Measurements from ENCODE around the gene KCNH6.

KCNH6 gene

DNA sequence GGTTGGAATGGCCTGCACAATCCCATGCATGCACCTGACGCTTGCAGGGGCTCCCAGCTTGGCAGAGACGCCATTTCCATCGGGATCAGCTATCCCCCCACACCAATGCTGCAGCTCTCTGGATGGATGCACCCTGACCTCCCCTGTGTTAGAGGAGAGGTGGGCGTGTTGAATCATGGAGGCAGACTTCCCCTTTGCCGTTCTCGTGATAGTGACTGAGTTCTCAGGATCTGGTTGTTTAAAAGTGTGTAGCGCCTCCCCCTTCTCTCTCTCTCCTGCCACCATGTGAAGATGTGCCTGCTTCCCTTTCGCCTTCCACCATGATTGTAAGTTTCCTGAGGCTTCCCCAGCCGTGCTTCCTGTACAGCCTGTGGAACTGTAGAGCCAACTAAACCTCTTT is 17.8 kb upstream of the KCNH6 start:
- Histone ChIP-seq H3K27ac (no peak overlapping the region), H3K27me3 (no peaks in the 10 kb centered on the region), H3K4me3 (no peak overlapping the region), H4K20me1 (no peaks in the 10 kb centered on the region), H3K9ac (no peak overlapping the region), H3K36me3 (no peaks in the 10 kb centered on the region), H3K9me3 (peaks cover 7% of the 10 kb centered on the region), H3K4me2 (no peak overlapping the region), H3K4me1 (peaks cover 6% of the 10 kb centered on the region)
- no peak for TF ChIP-seq Cebpa-rat (IDR thresholded peaks at IDR 0.05)

DNA sequence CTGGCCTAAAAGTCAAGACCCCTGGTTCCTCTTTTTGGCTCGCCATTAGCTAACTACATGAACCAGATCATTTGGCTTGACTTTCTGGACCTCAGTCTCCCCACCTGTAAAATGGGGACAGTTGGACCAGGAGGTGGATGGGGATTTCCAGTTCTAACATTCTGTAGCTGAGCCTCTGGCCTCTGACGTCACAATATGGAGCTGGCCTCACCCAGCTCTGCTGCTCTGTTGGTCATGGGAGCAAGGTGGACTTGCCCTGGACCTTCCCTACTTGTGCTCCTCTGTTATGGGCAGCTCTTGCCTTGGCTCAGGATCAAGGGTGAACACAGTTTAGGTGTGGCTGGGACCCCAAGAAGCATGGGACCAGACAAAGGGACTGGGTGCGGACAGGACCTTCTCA is 16.5 kb upstream of the KCNH6 start:
- no peak overlapping the region for H3K4me2 ChIP-seq
- TF ChIP-seq Cebpa-rat (IDR thresholded peaks at IDR 0.05), result no peak
- peaks cover 6% of the 10 kb centered on the region for H3K4me1 ChIP-seq
- H3K9me3 ChIP-seq, result peaks cover 7% of the 10 kb centered on the region
- H3K36me3 ChIP-seq, result no peaks in the 10 kb centered on the region
- H4K20me1 ChIP-seq, result no peaks in the 10 kb centered on the region
- H3K27ac ChIP-seq, result no peak overlapping the region
- H3K9ac ChIP-seq, result no peak overlapping the region
- no peak overlapping the region for H3K4me3 ChIP-seq
- no peaks in the 10 kb centered on the region for H3K27me3 ChIP-seq

DNA sequence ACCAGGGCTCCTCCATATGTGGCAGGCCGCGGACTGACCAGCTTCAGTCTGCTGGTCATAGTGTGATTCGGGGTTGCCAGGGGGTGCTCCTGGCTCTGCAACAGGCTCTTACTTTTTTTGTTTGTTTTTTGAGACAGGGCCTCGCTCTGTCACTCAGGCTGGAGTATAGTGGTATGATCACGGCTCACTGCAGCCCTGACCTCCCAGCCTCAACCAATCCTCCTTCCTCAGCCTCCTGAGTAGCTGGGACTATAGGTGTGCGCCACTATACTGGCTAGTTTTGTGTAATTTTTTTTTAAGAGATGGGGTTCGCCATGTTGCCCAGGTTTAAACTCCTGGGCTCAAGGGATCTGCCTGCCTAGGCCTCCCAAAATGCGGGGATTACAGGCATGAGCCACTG is 11.8 kb upstream of the KCNH6 start:
- no peak overlapping the region for H3K4me2 ChIP-seq
- H3K9ac ChIP-seq, result no peak overlapping the region
- no peaks in the 10 kb centered on the region for H3K27me3 ChIP-seq
- no peaks in the 10 kb centered on the region for H3K4me1 ChIP-seq
- H3K4me3 ChIP-seq, result no peak overlapping the region
- H3K36me3 ChIP-seq, result no peaks in the 10 kb centered on the region
- no peak overlapping the region for H3K27ac ChIP-seq
- H3K9me3 ChIP-seq, result no peaks in the 10 kb centered on the region
- TF ChIP-seq Cebpa-rat (IDR thresholded peaks at IDR 0.05), result no peak
- no peaks in the 10 kb centered on the region for H4K20me1 ChIP-seq

DNA sequence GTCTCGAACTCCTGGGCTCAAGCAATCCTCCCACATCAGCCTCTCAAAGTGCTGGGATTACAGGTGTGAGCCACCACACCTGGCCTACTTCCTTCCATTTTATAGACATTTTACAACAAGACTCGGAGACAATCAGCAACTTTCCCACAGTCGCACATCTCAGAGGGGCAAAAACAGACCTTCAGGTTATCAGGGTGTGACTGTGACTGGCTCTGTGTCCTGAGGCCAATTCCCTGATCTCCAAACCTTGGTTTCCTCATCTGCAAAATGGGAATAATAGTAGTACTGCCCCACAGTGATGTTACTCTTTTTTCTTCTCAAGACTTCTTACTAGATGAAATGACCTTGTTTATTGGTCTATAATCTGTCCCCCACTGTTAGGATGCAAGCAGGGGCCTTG is 10.8 kb upstream of the KCNH6 start:
- TF ChIP-seq Cebpa-rat (IDR thresholded peaks at IDR 0.05), result no peak
- no peak overlapping the region for H3K27ac ChIP-seq
- no peak overlapping the region for H3K9ac ChIP-seq
- H3K9me3 ChIP-seq, result no peaks in the 10 kb centered on the region
- no peak overlapping the region for H3K4me3 ChIP-seq
- no peak overlapping the region for H3K4me2 ChIP-seq
- H4K20me1 ChIP-seq, result no peaks in the 10 kb centered on the region
- no peaks in the 10 kb centered on the region for H3K27me3 ChIP-seq
- H3K4me1 ChIP-seq, result no peaks in the 10 kb centered on the region
- H3K36me3 ChIP-seq, result no peaks in the 10 kb centered on the region

DNA sequence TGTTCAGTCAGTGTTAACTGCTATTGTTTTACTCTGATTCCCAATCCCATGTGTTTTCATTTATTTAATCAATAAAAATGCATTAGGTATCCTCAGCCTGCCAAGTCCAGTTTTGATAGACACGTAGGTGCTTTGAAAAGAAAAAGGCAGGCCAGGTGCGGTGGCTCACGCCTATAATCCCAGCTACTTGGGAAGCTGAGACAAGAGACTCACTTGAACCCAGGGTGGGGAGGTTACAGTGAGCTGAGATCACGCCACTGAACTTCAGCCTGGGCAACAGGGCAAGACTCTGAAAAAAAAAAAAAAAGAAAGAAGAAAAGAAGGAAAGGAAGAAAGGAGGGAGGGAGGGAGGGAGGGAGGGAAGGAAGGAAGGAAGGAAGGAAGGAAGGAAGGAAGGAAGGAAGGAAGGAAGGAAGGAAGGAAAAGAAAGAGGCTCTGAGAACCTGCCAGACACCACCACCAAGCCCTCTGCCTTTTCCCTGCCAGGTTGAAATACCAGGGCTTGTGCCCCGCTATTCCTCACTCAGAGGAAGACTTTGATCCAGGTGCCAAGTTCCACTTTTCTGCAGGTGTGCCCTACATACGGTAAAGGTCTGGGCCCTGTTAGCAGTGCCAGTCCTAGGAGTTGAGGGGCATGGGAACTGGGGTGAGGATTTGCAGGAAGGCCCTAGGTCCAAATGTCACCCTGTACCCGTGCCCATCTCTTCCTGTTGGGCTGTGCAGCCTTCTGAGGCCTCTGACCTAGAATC is 10.1 kb upstream of the KCNH6 start:
- H3K27me3 ChIP-seq, result no peaks in the 10 kb centered on the region
- TF ChIP-seq Cebpa-rat (IDR thresholded peaks at IDR 0.05), result no peak
- H3K9me3 ChIP-seq, result no peaks in the 10 kb centered on the region
- no peak overlapping the region for H3K9ac ChIP-seq
- H4K20me1 ChIP-seq, result no peaks in the 10 kb centered on the region
- H3K4me2 ChIP-seq, result no peak overlapping the region
- H3K4me3 ChIP-seq, result no peak overlapping the region
- H3K4me1 ChIP-seq, result no peaks in the 10 kb centered on the region
- no peak overlapping the region for H3K27ac ChIP-seq
- H3K36me3 ChIP-seq, result no peaks in the 10 kb centered on the region

DNA sequence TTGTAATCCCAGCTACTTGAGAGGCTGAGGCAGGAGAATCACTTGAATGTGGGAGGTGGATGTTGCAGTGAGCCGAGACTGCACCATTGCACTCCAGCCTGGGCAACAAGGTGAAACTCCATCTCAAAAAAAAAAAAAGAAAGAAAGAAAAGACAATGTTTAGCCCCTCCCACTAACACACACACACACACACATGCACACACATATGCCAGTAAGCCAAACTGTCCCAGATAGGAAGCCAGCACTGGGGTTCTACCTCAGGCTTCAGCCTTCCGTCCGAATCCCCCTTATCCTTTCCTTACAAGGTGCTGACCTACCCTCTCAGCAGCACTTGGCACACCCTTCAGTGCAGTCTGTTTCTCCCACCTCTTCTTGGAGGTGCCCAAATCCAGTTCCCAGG is 8.7 kb upstream of the KCNH6 start:
- H3K4me1 ChIP-seq, result no peaks in the 10 kb centered on the region
- no peak overlapping the region for H3K9ac ChIP-seq
- TF ChIP-seq Cebpa-rat (IDR thresholded peaks at IDR 0.05), result no peak
- H3K27me3 ChIP-seq, result no peaks in the 10 kb centered on the region
- H3K9me3 ChIP-seq, result no peaks in the 10 kb centered on the region
- H3K27ac ChIP-seq, result no peak overlapping the region
- no peaks in the 10 kb centered on the region for H4K20me1 ChIP-seq
- H3K4me2 ChIP-seq, result no peak overlapping the region
- no peaks in the 10 kb centered on the region for H3K36me3 ChIP-seq
- no peak overlapping the region for H3K4me3 ChIP-seq

DNA sequence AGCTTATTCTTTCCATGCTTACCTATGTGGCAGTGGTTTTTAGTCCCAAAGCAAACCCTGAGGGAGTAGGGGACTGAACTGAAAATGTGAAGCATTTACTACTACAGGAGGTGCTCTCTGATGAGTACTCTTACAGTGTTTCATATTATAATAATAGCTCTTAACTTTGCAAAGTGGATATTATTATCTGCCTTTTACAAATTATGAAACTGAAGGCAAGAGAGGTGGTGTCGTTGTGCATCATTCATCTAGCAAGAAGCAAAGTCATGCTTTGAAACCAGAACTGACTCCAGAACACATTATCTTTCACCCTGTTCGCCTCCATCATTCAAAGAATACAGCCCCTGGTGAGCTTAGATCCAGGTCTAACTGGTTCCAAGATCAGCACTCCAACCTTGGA is 8.2 kb upstream of the KCNH6 start:
- H4K20me1 ChIP-seq, result no peaks in the 10 kb centered on the region
- no peaks in the 10 kb centered on the region for H3K27me3 ChIP-seq
- no peaks in the 10 kb centered on the region for H3K36me3 ChIP-seq
- no peak for TF ChIP-seq Cebpa-rat (IDR thresholded peaks at IDR 0.05)
- H3K4me3 ChIP-seq, result no peak overlapping the region
- no peak overlapping the region for H3K9ac ChIP-seq
- H3K9me3 ChIP-seq, result no peaks in the 10 kb centered on the region
- no peak overlapping the region for H3K27ac ChIP-seq
- H3K4me1 ChIP-seq, result no peaks in the 10 kb centered on the region
- no peak overlapping the region for H3K4me2 ChIP-seq

DNA sequence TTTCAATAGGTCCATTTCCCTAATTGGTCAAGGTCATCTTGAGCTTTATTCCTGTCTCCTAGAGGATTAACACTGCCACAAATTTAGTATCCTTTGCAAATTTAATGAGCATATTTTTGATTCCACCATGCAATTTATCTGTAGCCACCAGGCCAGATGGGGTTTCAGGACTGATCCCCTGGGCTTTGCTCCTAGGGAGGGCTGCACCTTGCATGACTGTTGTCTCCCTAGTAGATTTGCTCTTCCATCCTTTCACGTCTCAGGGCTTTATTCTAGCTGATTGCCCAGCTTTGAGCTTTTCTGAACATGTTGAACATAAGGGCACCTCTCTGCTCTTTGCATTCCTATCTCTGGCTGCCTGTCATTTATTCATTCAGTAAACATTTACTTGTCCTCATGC is 7.7 kb upstream of the KCNH6 start:
- H4K20me1 ChIP-seq, result no peaks in the 10 kb centered on the region; the same call in 1 of the 2 replicates
- no peaks in the 10 kb centered on the region for H3K36me3 ChIP-seq
- no peaks in the 10 kb centered on the region for H3K9me3 ChIP-seq
- TF ChIP-seq Cebpa-rat (IDR thresholded peaks at IDR 0.05), result no peak
- no peaks in the 10 kb centered on the region for H3K4me1 ChIP-seq
- no peak overlapping the region for H3K4me2 ChIP-seq
- no peaks in the 10 kb centered on the region for H3K27me3 ChIP-seq
- no peak overlapping the region for H3K27ac ChIP-seq
- H3K4me3 ChIP-seq, result no peak overlapping the region
- H3K9ac ChIP-seq, result no peak overlapping the region

DNA sequence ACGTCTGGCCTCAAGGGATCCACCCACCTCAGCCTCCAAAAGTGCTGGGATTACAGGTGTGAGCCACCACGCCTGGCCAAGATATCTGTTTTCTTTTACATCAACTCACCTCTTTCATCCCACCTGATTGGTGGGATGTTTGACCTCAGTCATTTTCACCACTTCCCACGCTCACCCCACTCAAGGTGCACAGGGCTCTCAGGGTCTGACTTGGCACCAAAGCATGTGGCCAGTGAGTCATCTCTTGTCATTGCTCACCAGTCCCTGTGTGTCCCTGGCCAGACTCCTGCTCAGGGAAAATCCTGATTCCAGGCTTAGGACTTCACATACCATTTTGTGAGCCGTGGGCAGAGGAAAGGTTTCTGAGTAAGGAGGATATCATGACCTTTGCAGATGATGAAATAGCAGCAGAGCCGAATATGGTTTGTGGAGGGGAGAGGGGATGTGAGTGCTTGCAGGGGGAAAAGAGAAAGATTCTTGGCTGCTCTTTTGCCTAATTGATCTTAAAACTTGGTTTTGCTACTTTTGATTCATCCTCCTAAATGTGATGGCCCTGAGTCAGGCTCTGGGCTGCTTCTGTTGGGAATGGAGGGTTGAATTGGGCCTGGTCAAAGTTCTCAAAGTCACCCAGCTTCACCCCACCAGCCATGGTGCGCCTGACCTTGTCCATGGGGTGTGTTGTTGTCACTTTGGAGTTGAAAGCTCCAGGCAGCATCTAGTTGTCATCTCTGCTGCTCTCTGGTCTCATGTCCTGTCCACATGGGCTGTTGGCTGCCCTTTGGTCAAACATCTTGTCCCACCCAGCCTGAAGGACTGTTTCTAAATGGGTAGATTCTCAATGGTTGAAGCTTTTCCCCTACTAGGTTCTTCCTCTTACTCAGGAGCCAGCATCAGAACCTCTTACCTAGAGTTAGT is 6.0 kb upstream of the KCNH6 start:
- TF ChIP-seq Cebpa-rat (IDR thresholded peaks at IDR 0.05), result no peak
- Histone ChIP-seq H3K4me3 (no peak overlapping the region), H3K9ac (no peak overlapping the region), H3K9me3 (no peaks in the 10 kb centered on the region), H3K4me1 (no peaks in the 10 kb centered on the region), H4K20me1 (peaks cover 13% of the 10 kb centered on the region; the same call in 1 of the 2 replicates), H3K4me2 (no peak overlapping the region), H3K27me3 (no peaks in the 10 kb centered on the region), H3K36me3 (no peaks in the 10 kb centered on the region), H3K27ac (no peak overlapping the region)

DNA sequence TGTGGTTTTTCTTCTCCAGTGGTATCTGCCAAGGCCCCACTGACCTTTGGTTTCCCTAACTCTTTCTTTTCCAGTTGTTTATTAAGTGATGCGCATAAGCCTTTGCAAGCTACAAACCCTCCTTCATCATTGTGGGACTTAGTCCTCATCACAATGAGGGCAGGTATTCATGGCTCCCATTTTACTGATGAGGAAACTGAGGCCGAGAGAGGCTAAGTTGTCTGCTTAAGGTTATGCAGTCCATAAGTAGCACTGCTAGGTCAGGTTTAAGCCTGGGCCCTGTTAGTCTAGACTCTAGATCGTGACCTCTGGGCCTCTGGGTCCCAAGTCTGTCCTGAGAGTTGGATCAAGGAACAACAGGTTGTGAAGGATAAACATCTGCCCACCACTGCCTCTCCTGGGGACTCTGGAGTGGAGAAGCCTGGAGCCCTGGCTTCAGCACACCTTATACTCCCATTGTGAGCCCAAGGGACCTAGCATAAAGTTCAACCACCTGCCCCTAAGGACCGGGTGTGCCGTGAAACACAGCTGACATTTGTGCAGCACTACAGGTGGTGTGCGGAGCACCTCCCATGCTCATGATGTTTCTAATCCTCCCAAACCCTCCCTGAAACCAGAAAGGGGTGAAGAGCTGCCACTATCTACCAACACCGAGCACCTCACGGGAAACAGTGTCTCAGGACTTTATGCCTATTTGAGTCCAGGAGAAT is 5.2 kb upstream of the KCNH6 start:
- H3K4me2 ChIP-seq, result no peak overlapping the region
- no peak overlapping the region for H3K27ac ChIP-seq
- no peak for TF ChIP-seq Cebpa-rat (IDR thresholded peaks at IDR 0.05)
- H3K9me3 ChIP-seq, result no peaks in the 10 kb centered on the region
- H3K36me3 ChIP-seq, result no peaks in the 10 kb centered on the region
- no peaks in the 10 kb centered on the region for H3K27me3 ChIP-seq
- H4K20me1 ChIP-seq, result peaks cover 19% of the 10 kb centered on the region; the same call in 1 of the 2 replicates
- no peaks in the 10 kb centered on the region for H3K4me1 ChIP-seq
- H3K9ac ChIP-seq, result no peak overlapping the region
- H3K4me3 ChIP-seq, result no peak overlapping the region
